CD14-positive monocyte (primary cell): Measurements from ENCODE around the gene FBN1. TPM values are rescaled to one million over a fixed set of nuclear protein-coding genes. Genes with fewer than 3 reads are reported as not detected.

Experiments
- DNase-seq, 3 donors: peaks; one replicate each; pipeline ENCODE4 v3.0.0-alpha.2; 2011 to 2022
- H2AFZ ChIP-seq: 2 replicates; pipeline ENCODE4 v1.6.0; 2012; ENCODE audit warnings: mild to moderate bottlenecking, low read depth, low read length, inconsistent platforms; ENCODE audit not compliant: insufficient read depth, poor library complexity, severe bottlenecking
- H3K27ac ChIP-seq, 2 donors: 1 replicate in 1 of 2; 2 replicates in 1 of 2; pipeline ENCODE4 v1.5.1; 2012 to 2013; ENCODE audit warnings: low read length in 2 of 2, control low read depth in 1 of 2, inconsistent platforms in 1 of 2, low read depth in 1 of 2, mild to moderate bottlenecking in 1 of 2
- H3K27me3 ChIP-seq, 2 donors: one replicate each; pipeline versions ENCODE4 v1.6.0 to v1.6.1; 2011 to 2013; ENCODE audit warnings: low read length in 2 of 2; ENCODE audit not compliant: control insufficient read depth in 2 of 2, insufficient read depth in 2 of 2
- H3K36me3 ChIP-seq, 2 donors: replicated peaks in 1 of 2; 1 replicate in 1 of 2; 2 replicates in 1 of 2; pipeline versions ENCODE4 v1.5.1 to v1.6.1; 2012 to 2013; ENCODE audit warnings: low read length in 2 of 2, control low read depth in 1 of 2, inconsistent platforms in 1 of 2, mild to moderate bottlenecking in 1 of 2; ENCODE audit not compliant: insufficient read depth in 2 of 2, control insufficient read depth in 1 of 2
- H3K4me1 ChIP-seq, 2 donors: 1 replicate in 1 of 2; 2 replicates in 1 of 2; pipeline versions ENCODE4 v1.5.1 to v1.6.1; 2012 to 2013; ENCODE audit warnings: low read length in 2 of 2, control low read depth in 1 of 2, inconsistent platforms in 1 of 2, mild to moderate bottlenecking in 1 of 2, moderate library complexity in 1 of 2; ENCODE audit not compliant: insufficient read depth in 2 of 2, control insufficient read depth in 1 of 2
- H3K4me2 ChIP-seq: replicated peaks from 2 replicates; pipeline ENCODE3; 2012; ENCODE audit warnings: low read length, moderate library complexity, mild to moderate bottlenecking; ENCODE audit not compliant: poor library complexity, severe bottlenecking; ENCODE audit errors: extremely low read depth
- H3K4me3 ChIP-seq, 3 experiments: fragments of 200-600 bp in 1 of 3; sonication (generic) in 1 of 3; replicated peaks in 1 of 3; 1 replicate in 2 of 3; 2 replicates in 1 of 3; pipeline ENCODE4 v1.5.1; 2011 to 2013; ENCODE audit warnings: low read length in 3 of 3, mild to moderate bottlenecking in 3 of 3, control low read depth in 2 of 3, low read depth in 2 of 3, inconsistent platforms in 1 of 3, moderate library complexity in 1 of 3
- H3K79me2 ChIP-seq: 2 replicates; pipeline ENCODE4 v1.6.0; 2012; ENCODE audit warnings: mild to moderate bottlenecking, control low read depth, inconsistent platforms, low read length, moderate library complexity; ENCODE audit not compliant: insufficient read depth
- H3K9ac ChIP-seq: 2 replicates; pipeline ENCODE4 v1.6.0; 2017; ENCODE audit warnings: low read length, mild to moderate bottlenecking; ENCODE audit not compliant: insufficient read depth, poor library complexity, severe bottlenecking
- H3K9me3 ChIP-seq, 2 donors: replicated peaks in 1 of 2; 1 replicate in 1 of 2; 2 replicates in 1 of 2; pipeline versions ENCODE4 v1.5.1 to v1.6.1; 2012 to 2013; ENCODE audit warnings: low read length in 2 of 2, control low read depth in 1 of 2; ENCODE audit not compliant: control insufficient read depth in 1 of 2, insufficient read depth in 1 of 2
- H4K20me1 ChIP-seq: 2 replicates; pipeline ENCODE4 v1.6.0; 2012; ENCODE audit warnings: mild to moderate bottlenecking, low read length, control low read depth, moderate library complexity; ENCODE audit not compliant: insufficient read depth
- H3K27ac Mint-ChIP-seq, 7 donors: one replicate each; pipeline ENCODE4 v1.8.0; 2020; ENCODE audit warnings: mild to moderate bottlenecking in 7 of 7, mixed read lengths in 7 of 7, moderate library complexity in 6 of 7, inconsistent platforms in 2 of 7
- H3K27me3 Mint-ChIP-seq, 3 donors: one replicate each; pipeline ENCODE4 v1.8.0; 2021 to 2022; ENCODE audit warnings: low read depth in 3 of 3, mild to moderate bottlenecking in 3 of 3, mixed read lengths in 3 of 3, moderate library complexity in 3 of 3, inconsistent platforms in 1 of 3
- H3K36me3 Mint-ChIP-seq, 2 donors: one replicate each; pipeline ENCODE4 v1.8.0; 2020; ENCODE audit warnings: mixed read lengths in 2 of 2, inconsistent platforms in 1 of 2, mild to moderate bottlenecking in 1 of 2
- H3K4me1 Mint-ChIP-seq: one replicate; pipeline ENCODE4 v1.8.0; 2020; ENCODE audit warnings: mild to moderate bottlenecking, mixed read lengths
- H3K4me3 Mint-ChIP-seq, 2 donors: one replicate each; pipeline ENCODE4 v1.8.0; 2020; ENCODE audit warnings: mild to moderate bottlenecking in 2 of 2, mixed read lengths in 2 of 2, moderate library complexity in 1 of 2
- H3K9me3 Mint-ChIP-seq, 7 donors: one replicate each; pipeline ENCODE4 v1.8.0; 2020 to 2022; ENCODE audit warnings: mixed read lengths in 7 of 7, mild to moderate bottlenecking in 6 of 7, moderate library complexity in 6 of 7, inconsistent platforms in 2 of 7
- CTCF ChIP-seq: fragments of 200-600 bp; IDR thresholded peaks from one replicate; pipeline ENCODE4 v1.8.0; 2022; ENCODE audit warnings: antibody characterized with exemption, mild to moderate bottlenecking
- WGBS: methylation state at CpG from one replicate; pipeline ENCODE4 v1.1.5; 2013; ENCODE audit warnings: missing lambda C conversion rate; ENCODE audit not compliant: insufficient coverage; 5-methylcytosine and 5-hydroxymethylcytosine counted together
- intact Hi-C, 2 donors: fragments of 100-400 bp; cut with micrococcal nuclease; formaldehyde crosslinking; loops; one replicate each; pipeline versions ENCODE4 v1.15.0 to v1.15.1; 2023
- polyA plus RNA-seq, 3 donors: library from polyadenylated mRNA; depleted of rRNA in 1 of 3; unstranded in 2 of 3; stranded (reverse) in 1 of 3; fragments of 300-500 nt in 2 of 3; fragments of >200 nt in 1 of 3; fragmentation: Illumina TruSeq in 2 of 3; gene quantifications; 1 replicate in 2 of 3; 2 replicates in 1 of 3; pipeline ENCODE4 v1.2.3, GENCODE V29; 2012 to 2021

FBN1 gene
- polyA plus RNA-seq, 3 donors, result 0.29 TPM; not detected in 2

GRCh38 chr15:48565560-48566482, 79.7 kb downstream of the FBN1 start:
- Mint-ChIP-seq H3K27me3 (no peaks in the 10 kb centered on the region), H3K9me3 (peaks cover 0 to 7% (median 0%) of the 10 kb centered on the region in 7 donors), H3K36me3 (no peaks in the 10 kb centered on the region), H3K4me1 (no peaks in the 10 kb centered on the region), H3K4me3 (no peak overlapping the region), H3K27ac (no peak overlapping the region)
- DNase-seq, result no peak
- Histone ChIP-seq H3K36me3 (no peaks in the 10 kb centered on the region), H2AFZ (no peak overlapping the region), H3K4me3 (no peak overlapping the region), H3K9me3 (no peaks in the 10 kb centered on the region), H3K4me1 (no peaks in the 10 kb centered on the region), H3K4me2 (no peak overlapping the region), H4K20me1 (no peaks in the 10 kb centered on the region), H3K27me3 (no peaks in the 10 kb centered on the region), H3K27ac (no peak overlapping the region), H3K9ac (no peak overlapping the region), H3K79me2 (no peaks in the 10 kb centered on the region)
- intact Hi-C loops, result no loop called here
- no peak for TF ChIP-seq CTCF
- WGBS, result no CpG with 5 or more reads among the region's 1 CpG

- no peak overlapping the region for H3K27ac Mint-ChIP-seq
Observed at GRCh38 chr15:48564690-48565089, 80.8 kb downstream of the FBN1 start.

More at GRCh38 chr15:48564690-48565089, 80.8 kb downstream of the FBN1 start:
- WGBS, result 80% methylated on average over 1 of the region's 4 CpGs
- Mint-ChIP-seq H3K27me3 (no peaks in the 10 kb centered on the region), H3K36me3 (no peaks in the 10 kb centered on the region), H3K4me1 (no peaks in the 10 kb centered on the region), H3K9me3 (peaks cover 0 to 7% (median 0%) of the 10 kb centered on the region in 7 donors), H3K4me3 (no peak overlapping the region)
- no peak for TF ChIP-seq CTCF
- H3K4me3 ChIP-seq, result no peak overlapping the region
- H3K36me3 ChIP-seq, result no peaks in the 10 kb centered on the region
- intact Hi-C loops, result no loop called here
- H3K27me3 ChIP-seq, result no peaks in the 10 kb centered on the region
- H3K9ac ChIP-seq, result no peak overlapping the region
- no peaks in the 10 kb centered on the region for H3K9me3 ChIP-seq
- H4K20me1 ChIP-seq, result no peaks in the 10 kb centered on the region
- no peaks in the 10 kb centered on the region for H3K79me2 ChIP-seq
- no peak overlapping the region for H2AFZ ChIP-seq
- no peak overlapping the region for H3K27ac ChIP-seq
- no peak for DNase-seq
- H3K4me2 ChIP-seq, result no peak overlapping the region
- no peaks in the 10 kb centered on the region for H3K4me1 ChIP-seq
